HepG2 (cell line): Measurements from ENCODE around the gene HDAC5. TPM values are rescaled to one million over a fixed set of nuclear protein-coding genes. Genes with fewer than 3 reads are reported as not detected.

Source experiments
- ARNTL ChIP-seq: sonication (generic); formaldehyde crosslinking; IDR thresholded peaks from 2 replicates; pipeline ENCODE4 v1.4.0; 2020; ENCODE audit warnings: mild to moderate bottlenecking, missing genetic modification reagents
- ASH2L ChIP-seq: fragments of 300-600, 200-600 bp; sonication (generic); IDR thresholded peaks from 2 replicates; pipeline ENCODE4 v1.7.0; 2017; ENCODE audit warnings: low read depth, mild to moderate bottlenecking, moderate library complexity, mixed read lengths, low read length; ENCODE audit not compliant: insufficient read length
- GTF2F1 ChIP-seq: fragments of 150-350 bp; IDR thresholded peaks from 2 replicates; pipeline ENCODE4 v1.6.1; 2014; ENCODE audit warnings: low read length
- JDP2 ChIP-seq: sonication (generic); formaldehyde crosslinking; IDR thresholded peaks from 2 replicates; pipeline ENCODE4 v1.8.1; 2022; ENCODE audit warnings: missing genetic modification reagents, borderline replicate concordance
- KDM5A ChIP-seq: fragments of 200-600 bp; sonication (generic); IDR thresholded peaks from 2 replicates; pipeline ENCODE4 v1.7.0; 2018; ENCODE audit warnings: antibody characterized with exemption, mild to moderate bottlenecking, low read length, borderline replicate concordance
- KLF16 ChIP-seq, 2 experiments: sonication (generic) in 1 of 2; formaldehyde crosslinking in 1 of 2; IDR thresholded peaks; 2 replicates each; pipeline versions ENCODE4 v1.6.1 to v1.8.0; 2016 to 2023; ENCODE audit warnings: missing genetic modification reagents in 2 of 2, missing compliant biosample characterization in 1 of 2
- RFX3 ChIP-seq: IDR thresholded peaks from 2 replicates; pipeline ENCODE4 v1.6.1; 2016; ENCODE audit warnings: missing biosample characterization, missing genetic modification reagents
- SAFB2 ChIP-seq: sonication (generic); formaldehyde crosslinking; IDR thresholded peaks from 2 replicates; pipeline ENCODE4 v1.5.1; 2020; ENCODE audit warnings: missing genetic modification reagents, low read depth, mild to moderate bottlenecking, borderline replicate concordance
- ZBTB7A ChIP-seq: sonication (generic); formaldehyde crosslinking; IDR thresholded peaks from 2 replicates; pipeline ENCODE4 v1.8.0; 2022; ENCODE audit warnings: mild to moderate bottlenecking, missing genetic modification reagents
- ZNF337 ChIP-seq: sonication (generic); formaldehyde crosslinking; IDR thresholded peaks from 2 replicates; pipeline ENCODE4 v1.5.1; 2020; ENCODE audit warnings: missing genetic modification reagents, low read depth, mild to moderate bottlenecking, borderline replicate concordance
- ZNF451 ChIP-seq: sonication (generic); formaldehyde crosslinking; IDR thresholded peaks from 2 replicates; pipeline ENCODE4 v1.5.0; 2020; ENCODE audit warnings: mild to moderate bottlenecking, missing genetic modification reagents
- ZNF7 ChIP-seq: IDR thresholded peaks from 2 replicates; pipeline ENCODE4 v1.6.1; 2016; ENCODE audit warnings: missing biosample characterization, missing genetic modification reagents
- ZNF746 ChIP-seq: sonication (generic); formaldehyde crosslinking; IDR thresholded peaks from 2 replicates; pipeline ENCODE4 v1.8.0; 2022; ENCODE audit warnings: mild to moderate bottlenecking, missing genetic modification reagents
- ZNF878 ChIP-seq: sonication (generic); formaldehyde crosslinking; IDR thresholded peaks from 2 replicates; pipeline ENCODE4 v1.8.1; 2023; ENCODE audit warnings: mild to moderate bottlenecking, missing genetic modification reagents, moderate library complexity
- ZSCAN21 ChIP-seq: sonication (generic); formaldehyde crosslinking; IDR thresholded peaks from 2 replicates; pipeline ENCODE4 v1.8.0; 2022; ENCODE audit warnings: mild to moderate bottlenecking, missing genetic modification reagents, moderate library complexity, borderline replicate concordance
- polyA plus RNA-seq, 8 experiments: library from polyadenylated mRNA; depleted of rRNA in 3 of 8; stranded (reverse) in 7 of 8; unstranded in 1 of 8; fragments of >200 nt; fragmentation: Illumina TruSeq in 4 of 8; extraction: Trizol in 4 of 8; gene quantifications; 2 replicates each; pipeline versions ENCODE4 v1.2.1 to v1.2.3, GENCODE V29; 2011 to 2016; ENCODE audit warnings: low read depth in 4 of 8, missing spikeins in 1 of 8, mixed read lengths in 1 of 8; ENCODE audit not compliant: insufficient read depth in 1 of 8
- total RNA-seq, 5 experiments: library from RNA; depleted of rRNA; stranded (reverse); fragments of >200 nt; fragmentation: Illumina TruSeq; extraction: Trizol; gene quantifications; 2 replicates each; pipeline ENCODE4 v1.2.3, GENCODE V29; 2016; ENCODE audit warnings: low read depth in 1 of 5
- TF ChIP-seq, protein P1 (sequence below), 2 experiments: sonication (generic) in 1 of 2; formaldehyde crosslinking in 1 of 2; IDR thresholded peaks; 2 replicates each; pipeline versions ENCODE4 v1.4.0 to v1.6.1; 2016 to 2020; ENCODE audit warnings: borderline replicate concordance in 1 of 2, low read depth in 1 of 2, mild to moderate bottlenecking in 1 of 2, missing genetic modification reagents in 1 of 2
- TF ChIP-seq, protein P2 (sequence below): sonication (generic); formaldehyde crosslinking; IDR thresholded peaks from 2 replicates; pipeline ENCODE4 v1.4.0; 2020; ENCODE audit warnings: missing genetic modification reagents, borderline replicate concordance

The HDAC5 gene
- total and polyA plus RNA-seq, 2 of the 13 experiments (the other 11 are each of a cell fraction or from before 2014, with no cell fraction given) = 46.4 to 85.4 TPM

DNA sequence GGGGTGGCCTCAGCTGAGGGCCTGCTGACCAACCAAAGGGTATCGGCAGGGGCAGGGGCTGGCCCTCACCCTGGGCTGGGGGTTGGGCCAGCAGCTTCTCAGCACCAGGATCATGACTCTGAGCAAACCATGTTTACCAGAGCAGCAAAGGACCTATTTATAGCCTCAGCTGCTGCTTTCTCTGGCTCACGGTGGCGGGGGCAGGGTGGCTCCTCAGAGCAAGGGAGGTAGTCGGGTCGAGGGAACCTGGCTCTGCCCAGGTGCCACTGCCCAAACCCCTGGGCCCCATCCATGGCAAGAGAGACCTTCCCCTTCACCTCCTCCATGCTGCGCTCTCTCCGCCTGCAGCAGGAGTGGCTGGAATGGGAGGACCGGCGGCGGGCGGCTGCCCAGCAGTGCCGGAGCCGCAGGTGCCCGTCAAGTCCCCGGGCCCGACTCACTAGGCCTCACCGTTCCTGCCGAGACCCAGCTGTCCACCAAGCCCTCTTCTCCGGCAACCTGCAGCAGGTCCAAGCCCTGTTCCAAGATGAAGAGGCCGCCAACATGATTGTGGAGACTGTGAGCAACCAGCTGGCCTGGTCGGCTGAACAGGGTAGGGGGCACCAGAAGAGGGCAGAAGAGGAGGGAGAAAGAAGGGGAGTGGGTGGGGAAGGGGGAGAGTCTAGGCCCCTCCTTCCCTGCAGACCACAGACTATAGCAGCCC, 47.2 kb upstream of the HDAC5 start, which contains the start of gene ASB16 (continued):
- TF ChIP-seq, protein P1, sequence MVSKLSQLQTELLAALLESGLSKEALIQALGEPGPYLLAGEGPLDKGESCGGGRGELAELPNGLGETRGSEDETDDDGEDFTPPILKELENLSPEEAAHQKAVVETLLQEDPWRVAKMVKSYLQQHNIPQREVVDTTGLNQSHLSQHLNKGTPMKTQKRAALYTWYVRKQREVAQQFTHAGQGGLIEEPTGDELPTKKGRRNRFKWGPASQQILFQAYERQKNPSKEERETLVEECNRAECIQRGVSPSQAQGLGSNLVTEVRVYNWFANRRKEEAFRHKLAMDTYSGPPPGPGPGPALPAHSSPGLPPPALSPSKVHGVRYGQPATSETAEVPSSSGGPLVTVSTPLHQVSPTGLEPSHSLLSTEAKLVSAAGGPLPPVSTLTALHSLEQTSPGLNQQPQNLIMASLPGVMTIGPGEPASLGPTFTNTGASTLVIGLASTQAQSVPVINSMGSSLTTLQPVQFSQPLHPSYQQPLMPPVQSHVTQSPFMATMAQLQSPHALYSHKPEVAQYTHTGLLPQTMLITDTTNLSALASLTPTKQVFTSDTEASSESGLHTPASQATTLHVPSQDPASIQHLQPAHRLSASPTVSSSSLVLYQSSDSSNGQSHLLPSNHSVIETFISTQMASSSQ (IDR thresholded peaks at IDR 0.05; ENCODE audit: low read depth) = no peak
- TF ChIP-seq, protein P1 (CRISPR knock-in tag; IDR thresholded peaks at IDR 0.05; ENCODE audit: borderline replicate concordance) = no peak
- no peak for TF ChIP-seq ARNTL (CRISPR knock-in tag)
- no peak for TF ChIP-seq ZNF746
- 0 out of 2 replicates have a peak, but pooled peaks have one; percentile 14 for TF ChIP-seq ZNF451
- TF ChIP-seq JDP2 (CRISPR knock-in tag) = no peak
- no peak for TF ChIP-seq KDM5A
- TF ChIP-seq, protein P2, sequence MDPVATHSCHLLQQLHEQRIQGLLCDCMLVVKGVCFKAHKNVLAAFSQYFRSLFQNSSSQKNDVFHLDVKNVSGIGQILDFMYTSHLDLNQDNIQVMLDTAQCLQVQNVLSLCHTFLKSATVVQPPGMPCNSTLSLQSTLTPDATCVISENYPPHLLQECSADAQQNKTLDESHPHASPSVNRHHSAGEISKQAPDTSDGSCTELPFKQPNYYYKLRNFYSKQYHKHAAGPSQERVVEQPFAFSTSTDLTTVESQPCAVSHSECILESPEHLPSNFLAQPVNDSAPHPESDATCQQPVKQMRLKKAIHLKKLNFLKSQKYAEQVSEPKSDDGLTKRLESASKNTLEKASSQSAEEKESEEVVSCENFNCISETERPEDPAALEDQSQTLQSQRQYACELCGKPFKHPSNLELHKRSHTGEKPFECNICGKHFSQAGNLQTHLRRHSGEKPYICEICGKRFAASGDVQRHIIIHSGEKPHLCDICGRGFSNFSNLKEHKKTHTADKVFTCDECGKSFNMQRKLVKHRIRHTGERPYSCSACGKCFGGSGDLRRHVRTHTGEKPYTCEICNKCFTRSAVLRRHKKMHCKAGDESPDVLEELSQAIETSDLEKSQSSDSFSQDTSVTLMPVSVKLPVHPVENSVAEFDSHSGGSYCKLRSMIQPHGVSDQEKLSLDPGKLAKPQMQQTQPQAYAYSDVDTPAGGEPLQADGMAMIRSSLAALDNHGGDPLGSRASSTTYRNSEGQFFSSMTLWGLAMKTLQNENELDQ (CRISPR knock-in tag) = no peak
- TF ChIP-seq ZNF337 (CRISPR knock-in tag) = no peak
- TF ChIP-seq SAFB2 (CRISPR knock-in tag) = no peak; the same call in 1 of the 2 replicates
- no peak for TF ChIP-seq RFX3
- no peak for TF ChIP-seq ZSCAN21 (CRISPR knock-in tag)
- TF ChIP-seq ZBTB7A = 0 out of 2 replicates have a peak, but pooled peaks have one; percentile 32
- 0 out of 4 replicates have a peak, but pooled peaks of 1 of the 2 experiments have one; percentile 28 for TF ChIP-seq KLF16 (CRISPR knock-in tag; IDR thresholded peaks at IDR 0.05)
- no peak for TF ChIP-seq ASH2L
- TF ChIP-seq ZNF878 (CRISPR knock-in tag) = no peak
- no peak for TF ChIP-seq ZNF7 (CRISPR knock-in tag)
- TF ChIP-seq GTF2F1 = no peak
